Subcutaneous adipose tissue (tissue), 4 donors: ENCODE measurements around the gene OR51G1. TPM values are rescaled to one million over a fixed set of nuclear protein-coding genes. Genes with fewer than 3 reads are reported as not detected.

Experiments
- total RNA-seq, 4 donors: library from RNA; depleted of rRNA; stranded (reverse); fragments of >200 nt; gene quantifications; one replicate each; pipeline ENCODE4 v1.1.0, GENCODE V29; 2016
- TF ChIP-seq, protein P1 (sequence below): fragments of 450-650 bp; IDR thresholded peaks from one replicate; pipeline ENCODE4 v1.5.1; 2016; ENCODE audit warnings: low read depth, mild to moderate bottlenecking, control low read depth, antibody characterized with exemption, moderate library complexity

The OR51G1 gene
- total RNA-seq, 4 donors from 2014 or later: not detected

DNA sequence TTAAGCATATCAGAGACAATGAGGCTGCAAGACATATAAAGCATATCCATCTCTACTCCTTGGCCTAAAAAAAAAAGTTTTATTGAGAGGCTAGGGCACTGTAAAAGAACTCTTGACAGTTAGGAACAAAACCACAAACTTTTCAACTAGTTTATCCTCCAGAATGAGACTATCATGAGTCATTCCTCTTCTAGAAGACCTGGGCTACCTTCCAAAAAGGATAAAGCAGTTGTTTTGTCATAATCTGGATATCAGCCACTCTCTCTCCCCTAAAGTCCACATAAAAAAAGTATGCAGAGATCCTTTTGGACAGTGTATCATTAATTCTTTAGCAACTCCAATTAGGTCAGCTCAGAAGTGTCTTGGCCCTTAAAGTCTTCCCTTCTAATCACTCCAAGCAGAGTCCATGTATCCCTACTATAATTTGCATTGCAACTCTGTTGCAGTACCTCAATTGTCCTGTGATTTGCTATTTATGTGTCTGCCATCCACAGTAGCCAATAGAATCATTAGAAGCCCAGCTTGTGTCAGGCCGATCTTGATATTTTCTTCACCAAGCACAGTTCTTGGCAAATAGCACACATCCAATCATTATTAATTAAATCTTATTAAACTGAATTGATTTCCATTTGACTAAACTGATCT, 32.0 kb downstream of the OR51G1 start:
- TF ChIP-seq, protein P1, sequence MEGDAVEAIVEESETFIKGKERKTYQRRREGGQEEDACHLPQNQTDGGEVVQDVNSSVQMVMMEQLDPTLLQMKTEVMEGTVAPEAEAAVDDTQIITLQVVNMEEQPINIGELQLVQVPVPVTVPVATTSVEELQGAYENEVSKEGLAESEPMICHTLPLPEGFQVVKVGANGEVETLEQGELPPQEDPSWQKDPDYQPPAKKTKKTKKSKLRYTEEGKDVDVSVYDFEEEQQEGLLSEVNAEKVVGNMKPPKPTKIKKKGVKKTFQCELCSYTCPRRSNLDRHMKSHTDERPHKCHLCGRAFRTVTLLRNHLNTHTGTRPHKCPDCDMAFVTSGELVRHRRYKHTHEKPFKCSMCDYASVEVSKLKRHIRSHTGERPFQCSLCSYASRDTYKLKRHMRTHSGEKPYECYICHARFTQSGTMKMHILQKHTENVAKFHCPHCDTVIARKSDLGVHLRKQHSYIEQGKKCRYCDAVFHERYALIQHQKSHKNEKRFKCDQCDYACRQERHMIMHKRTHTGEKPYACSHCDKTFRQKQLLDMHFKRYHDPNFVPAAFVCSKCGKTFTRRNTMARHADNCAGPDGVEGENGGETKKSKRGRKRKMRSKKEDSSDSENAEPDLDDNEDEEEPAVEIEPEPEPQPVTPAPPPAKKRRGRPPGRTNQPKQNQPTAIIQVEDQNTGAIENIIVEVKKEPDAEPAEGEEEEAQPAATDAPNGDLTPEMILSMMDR: no peak

GRCh38 chr11:4890279-4890678, 33.9 kb downstream of the OR51G1 start:
- TF ChIP-seq, protein P1: no peak

DNA sequence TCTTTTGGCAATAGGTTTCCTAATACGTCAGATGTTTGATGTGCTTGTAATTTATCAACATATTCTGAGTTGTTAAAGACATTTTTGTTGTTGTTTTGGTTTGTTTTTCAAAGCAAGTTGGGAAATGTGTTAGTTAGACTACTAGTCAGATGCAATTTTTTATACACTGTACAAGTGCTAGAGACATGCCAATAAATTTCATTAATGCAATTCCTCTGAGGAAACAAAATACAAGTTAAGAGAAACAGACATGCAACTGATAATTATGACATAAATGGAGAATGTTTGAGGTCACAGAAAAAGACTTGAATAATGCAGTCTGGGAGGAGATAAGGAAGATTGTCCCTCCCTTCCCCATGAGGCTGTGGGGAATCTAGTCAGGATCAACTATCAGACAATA, 36.5 kb downstream of the OR51G1 start:
- TF ChIP-seq, protein P1: no peak

DNA sequence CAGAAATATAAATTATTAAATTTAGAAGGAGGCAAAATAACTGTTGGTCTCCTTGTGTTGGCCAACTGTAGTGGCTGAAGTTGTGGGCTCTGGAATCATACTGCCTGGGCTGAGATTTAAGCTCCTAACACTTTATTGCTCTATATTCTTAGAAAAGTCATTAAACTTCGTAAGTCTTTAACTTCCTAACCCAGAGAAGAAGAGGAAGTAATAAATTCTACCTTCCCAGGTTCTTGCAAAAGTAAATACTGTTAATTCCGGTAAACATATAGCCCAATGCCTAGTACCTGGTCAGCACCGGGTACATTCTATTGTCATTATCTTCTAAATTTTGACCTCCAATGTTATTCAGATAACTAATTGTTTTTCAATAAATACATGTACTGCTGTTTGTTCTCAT, 38.0 kb downstream of the OR51G1 start:
- TF ChIP-seq, protein P1: no peak

GRCh38 chr11:4884361-4884760, 39.8 kb downstream of the OR51G1 start:
- TF ChIP-seq, protein P1: no peak

DNA sequence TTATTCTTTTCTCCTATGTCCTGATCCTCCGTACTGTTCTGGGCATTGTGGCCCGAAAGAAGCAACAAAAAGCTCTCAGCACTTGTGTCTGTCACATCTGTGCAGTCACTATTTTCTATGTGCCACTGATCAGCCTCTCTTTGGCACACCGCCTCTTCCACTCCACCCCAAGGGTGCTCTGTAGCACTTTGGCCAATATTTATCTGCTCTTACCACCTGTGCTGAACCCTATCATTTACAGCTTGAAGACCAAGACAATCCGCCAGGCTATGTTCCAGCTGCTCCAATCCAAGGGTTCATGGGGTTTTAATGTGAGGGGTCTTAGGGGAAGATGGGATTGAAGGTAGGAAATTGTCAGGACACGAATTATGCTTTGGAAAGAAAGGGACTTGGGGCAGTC, 41.6 kb downstream of the OR51G1 start:
- TF ChIP-seq, protein P1: no peak

GRCh38 chr11:4881860-4882500, 42.2 kb downstream of the OR51G1 start, which contains the start of gene OR51T1:
Gene OR51T1, plus strand, starts transcription at chr11:4881900. Its CDS starts 0 bp downstream, at chr11:4881900.
- TF ChIP-seq, protein P1: no peak
